Tibial nerve (tissue), 4 donors: Measurements from ENCODE around the gene LMF1. TPM values are rescaled to one million over a fixed set of nuclear protein-coding genes. Genes with fewer than 3 reads are reported as not detected.

ENCODE experiments used
- DNase-seq, 2 donors: peaks; one replicate each; pipeline ENCODE4 v3.0.0-alpha.2; 2019; ENCODE audit warnings: low spot score in 2 of 2
- H3K27ac ChIP-seq, 4 donors: fragments of 200-600 bp; sonication (generic) in 3 of 4; one replicate each; pipeline ENCODE4 v1.5.1; 2017 to 2019; ENCODE audit warnings: mild to moderate bottlenecking in 1 of 4
- H3K27me3 ChIP-seq, 2 donors: fragments of 200-600 bp; sonication (generic) in 1 of 2; one replicate each; pipeline versions ENCODE4 v1.5.1 to v1.6.0; 2017 to 2019
- H3K36me3 ChIP-seq, 3 donors: fragments of 200-600 bp; sonication (generic); one replicate each; pipeline ENCODE4 v1.5.1; 2018 to 2019
- H3K4me1 ChIP-seq, 4 donors: fragments of 200-600 bp; sonication (generic) in 3 of 4; one replicate each; pipeline ENCODE4 v1.5.1; 2017 to 2019
- H3K4me3 ChIP-seq, 4 donors: fragments of 200-600 bp; sonication (generic) in 3 of 4; one replicate each; pipeline ENCODE4 v1.5.1; 2017 to 2019; ENCODE audit warnings: mild to moderate bottlenecking in 1 of 4, moderate library complexity in 1 of 4
- H3K9me3 ChIP-seq, 4 donors: fragments of 200-600 bp; sonication (generic) in 3 of 4; one replicate each; pipeline ENCODE4 v1.5.1; 2017 to 2019
- EP300 ChIP-seq, 2 donors: sonication (generic); formaldehyde crosslinking; IDR thresholded peaks; one replicate each; pipeline ENCODE4 v1.6.1; 2017; ENCODE audit warnings: antibody characterized with exemption in 2 of 2, mild to moderate bottlenecking in 1 of 2
- POLR2A ChIP-seq, 2 donors: fragments of 450-650 bp; IDR thresholded peaks; one replicate each; pipeline ENCODE4 v1.6.1; 2017; ENCODE audit warnings: antibody characterized with exemption in 2 of 2, mild to moderate bottlenecking in 2 of 2, moderate library complexity in 2 of 2
- WGBS, 2 donors: methylation state at CpG; one replicate each; pipeline ENCODE4 v1.1.5; 2018; 5-methylcytosine and 5-hydroxymethylcytosine counted together
- total RNA-seq, 4 donors: library from RNA; depleted of rRNA; stranded (reverse); fragments of >200 nt; gene quantifications; one replicate each; pipeline ENCODE4 v1.1.0, GENCODE V29; 2016
- TF ChIP-seq, protein P1 (sequence below), 5 experiments: fragments of 200-600 bp in 3 of 5; fragments of 450-650 bp in 2 of 5; sonication (generic) in 3 of 5; IDR thresholded peaks; one replicate each; pipeline ENCODE4 v1.5.1; 2016 to 2019; ENCODE audit warnings: antibody characterized with exemption in 5 of 5, mild to moderate bottlenecking in 3 of 5, moderate library complexity in 2 of 5

LMF1 gene
- total RNA-seq, 4 donors from 2014 or later, result 24.5 to 58.5 (median 31.8) TPM

DNA sequence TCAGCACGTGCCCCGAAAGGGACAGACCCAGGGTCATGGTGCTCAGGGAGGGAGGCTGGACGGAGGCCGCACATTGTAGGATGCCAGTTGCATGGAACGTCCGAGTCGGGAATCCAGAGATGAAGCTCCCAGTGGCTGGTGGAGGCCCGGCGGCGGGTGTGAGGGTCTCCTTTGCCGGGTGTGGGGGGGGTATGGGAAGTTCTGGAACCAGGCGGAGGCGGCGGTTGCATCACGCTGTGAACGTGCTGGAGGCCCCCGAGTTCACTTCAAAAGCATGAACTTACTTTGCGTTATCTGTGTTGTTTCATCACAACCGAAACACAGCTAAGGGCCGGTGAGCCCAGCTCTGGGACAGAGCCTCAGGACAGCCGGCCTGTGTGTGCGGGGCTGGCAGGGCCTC lies 96.9 kb downstream of the LMF1 start:
- peak overlapping the region in 1 of 4 donors; percentile 30 for H3K27ac ChIP-seq
- no peaks in the 10 kb centered on the region for H3K27me3 ChIP-seq
- no peak for DNase-seq
- 80 to 87% methylated on average over 21 to 22 of the region's 22 CpGs for WGBS, 2 donors
- H3K36me3 ChIP-seq, result peaks cover 0 to 93% (median 0%) of the 10 kb centered on the region in 3 donors
- no peaks in the 10 kb centered on the region for H3K4me1 ChIP-seq
- TF ChIP-seq EP300 (IDR thresholded peaks at IDR 0.05) (no peak), POLR2A (IDR thresholded peaks at IDR 0.05) (no peak)
- TF ChIP-seq, protein P1, sequence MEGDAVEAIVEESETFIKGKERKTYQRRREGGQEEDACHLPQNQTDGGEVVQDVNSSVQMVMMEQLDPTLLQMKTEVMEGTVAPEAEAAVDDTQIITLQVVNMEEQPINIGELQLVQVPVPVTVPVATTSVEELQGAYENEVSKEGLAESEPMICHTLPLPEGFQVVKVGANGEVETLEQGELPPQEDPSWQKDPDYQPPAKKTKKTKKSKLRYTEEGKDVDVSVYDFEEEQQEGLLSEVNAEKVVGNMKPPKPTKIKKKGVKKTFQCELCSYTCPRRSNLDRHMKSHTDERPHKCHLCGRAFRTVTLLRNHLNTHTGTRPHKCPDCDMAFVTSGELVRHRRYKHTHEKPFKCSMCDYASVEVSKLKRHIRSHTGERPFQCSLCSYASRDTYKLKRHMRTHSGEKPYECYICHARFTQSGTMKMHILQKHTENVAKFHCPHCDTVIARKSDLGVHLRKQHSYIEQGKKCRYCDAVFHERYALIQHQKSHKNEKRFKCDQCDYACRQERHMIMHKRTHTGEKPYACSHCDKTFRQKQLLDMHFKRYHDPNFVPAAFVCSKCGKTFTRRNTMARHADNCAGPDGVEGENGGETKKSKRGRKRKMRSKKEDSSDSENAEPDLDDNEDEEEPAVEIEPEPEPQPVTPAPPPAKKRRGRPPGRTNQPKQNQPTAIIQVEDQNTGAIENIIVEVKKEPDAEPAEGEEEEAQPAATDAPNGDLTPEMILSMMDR (IDR thresholded peaks at IDR 0.05), result no peak
- no peaks in the 10 kb centered on the region for H3K9me3 ChIP-seq
- no peak overlapping the region for H3K4me3 ChIP-seq

DNA sequence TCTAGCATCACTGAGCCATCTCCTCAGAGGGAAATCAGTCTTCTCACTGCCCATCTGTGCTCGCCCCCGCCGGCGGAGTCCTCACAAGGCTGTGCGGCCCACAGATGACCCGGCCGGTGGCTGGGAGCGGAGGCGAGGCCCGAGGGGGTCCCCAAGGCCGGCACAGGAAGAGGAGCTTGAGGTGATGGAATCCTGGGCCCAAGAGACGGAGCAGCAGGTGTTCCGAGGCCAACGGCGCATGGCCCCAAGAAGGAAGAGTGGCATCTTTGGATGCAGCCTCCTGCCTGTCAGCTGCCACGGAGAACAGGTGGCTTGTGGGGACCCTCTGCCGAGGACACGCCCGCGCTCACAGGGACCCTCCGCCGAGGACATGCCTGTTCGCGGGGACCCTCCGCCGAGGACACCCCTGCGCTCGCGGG lies 97.5 kb downstream of the LMF1 start:
- WGBS, 2 donors, result 66 to 85% methylated on average over 14 to 28 of the region's 29 CpGs
- TF ChIP-seq POLR2A (IDR thresholded peaks at IDR 0.05) (no peak), EP300 (IDR thresholded peaks at IDR 0.05) (no peak)
- TF ChIP-seq, protein P1 (IDR thresholded peaks at IDR 0.05), result no peak
- H3K4me3 ChIP-seq, result no peak overlapping the region
- no peaks in the 10 kb centered on the region for H3K4me1 ChIP-seq
- no peaks in the 10 kb centered on the region for H3K9me3 ChIP-seq
- H3K27me3 ChIP-seq, result no peaks in the 10 kb centered on the region
- peak in 1 of 2 donors; percentile 38 for DNase-seq
- no peak overlapping the region for H3K27ac ChIP-seq
- H3K36me3 ChIP-seq, result peaks cover 0 to 93% (median 0%) of the 10 kb centered on the region in 3 donors

DNA sequence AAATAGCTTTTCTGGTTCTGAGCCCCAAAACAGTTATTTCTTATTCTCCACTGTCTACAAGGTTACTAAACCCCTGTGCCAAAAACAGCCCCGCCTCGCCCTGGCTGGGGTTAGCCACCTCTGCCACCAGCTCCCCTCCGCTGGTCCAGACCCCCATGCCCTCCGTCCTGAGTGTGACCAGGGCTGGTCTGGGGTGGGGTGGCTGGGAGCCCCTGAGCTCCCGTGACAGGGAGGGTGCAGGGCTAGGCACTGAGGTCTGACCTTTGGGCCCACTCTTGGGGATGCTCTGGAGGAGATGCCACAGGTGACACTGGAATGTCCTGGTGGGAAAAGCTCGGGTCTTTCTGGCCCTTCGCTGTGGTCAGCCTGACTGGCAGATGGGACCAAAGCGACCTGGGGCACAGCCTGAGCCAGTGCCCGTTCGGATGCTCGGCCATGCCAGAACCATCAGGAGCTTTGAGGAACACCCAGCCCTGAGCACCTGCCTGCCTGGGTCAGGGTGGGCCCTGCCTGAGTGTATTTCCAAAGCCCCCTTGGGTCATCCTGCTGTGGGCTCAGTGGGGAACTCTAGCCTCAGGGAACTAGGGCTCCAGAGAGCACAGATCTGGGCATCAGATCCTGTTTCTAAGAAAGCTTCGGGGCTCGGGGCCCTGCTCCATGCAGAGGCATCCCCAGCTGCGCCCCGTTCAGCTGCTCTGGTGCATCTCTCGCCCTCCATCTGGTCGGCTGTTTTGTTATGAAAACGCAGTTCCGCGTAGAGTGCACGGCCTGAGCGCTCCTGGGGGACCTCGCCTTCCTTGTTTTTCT lies 98.1 kb downstream of the LMF1 start:
- no peak overlapping the region for H3K4me3 ChIP-seq
- no peaks in the 10 kb centered on the region for H3K4me1 ChIP-seq
- TF ChIP-seq, protein P1 (IDR thresholded peaks at IDR 0.05), result no peak
- no peak for TF ChIP-seq POLR2A (IDR thresholded peaks at IDR 0.05)
- TF ChIP-seq EP300 (IDR thresholded peaks at IDR 0.05), result no peak
- H3K9me3 ChIP-seq, result no peaks in the 10 kb centered on the region
- no peak overlapping the region for H3K27ac ChIP-seq
- H3K36me3 ChIP-seq, result peaks cover 0 to 93% (median under 1%) of the 10 kb centered on the region in 3 donors
- no peaks in the 10 kb centered on the region for H3K27me3 ChIP-seq
- no peak for DNase-seq
- WGBS, 2 donors, result 83 to 88% methylated on average over 16 to 23 of the region's 23 CpGs

DNA sequence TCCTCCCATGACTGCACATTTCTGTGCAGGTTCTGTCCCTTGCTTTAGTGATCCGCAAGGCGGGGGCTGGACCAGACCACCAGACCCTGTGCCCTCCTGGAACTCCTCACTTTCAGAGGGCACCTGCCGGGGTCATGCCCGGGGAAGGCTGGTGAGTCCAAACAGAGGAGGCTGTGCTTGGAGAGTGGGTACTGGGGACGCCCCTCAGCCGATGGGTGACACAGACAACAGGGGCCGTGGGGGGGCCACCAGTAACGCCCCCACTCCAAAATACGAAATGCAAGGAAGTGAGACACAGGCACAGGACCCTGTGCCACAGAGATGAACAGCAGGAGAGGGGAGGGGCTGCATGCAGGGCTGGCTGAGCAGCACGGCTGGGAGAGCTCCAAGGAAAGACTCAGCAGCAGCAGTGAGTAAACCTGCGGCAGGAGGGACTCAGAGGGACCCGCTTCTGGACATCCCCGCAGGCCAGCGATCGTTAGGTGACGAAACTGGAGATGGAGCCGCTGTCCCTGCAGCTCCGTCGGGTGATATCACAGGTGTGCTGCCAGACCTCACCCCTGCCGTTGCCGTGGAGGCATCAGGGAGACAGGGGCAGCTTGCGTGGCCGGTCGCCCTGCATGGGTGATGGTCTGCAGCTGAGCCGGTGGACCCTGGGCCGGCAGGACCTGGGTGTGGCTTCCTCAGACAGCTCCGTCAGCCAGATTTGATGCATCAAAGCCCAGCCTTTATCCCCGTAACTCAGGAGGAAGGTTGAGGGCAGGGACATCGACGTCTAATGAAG lies 99.0 kb downstream of the LMF1 start:
- Histone ChIP-seq H3K36me3 (peaks cover 0 to 96% (median 4%) of the 10 kb centered on the region in 3 donors), H3K27me3 (no peaks in the 10 kb centered on the region), H3K4me3 (no peak overlapping the region), H3K4me1 (no peaks in the 10 kb centered on the region), H3K9me3 (no peaks in the 10 kb centered on the region), H3K27ac (no peak overlapping the region)
- TF ChIP-seq EP300 (IDR thresholded peaks at IDR 0.05) (no peak), POLR2A (IDR thresholded peaks at IDR 0.05) (no peak)
- TF ChIP-seq, protein P1 (IDR thresholded peaks at IDR 0.05), result no peak
- WGBS, 2 donors, result 93% methylated on average over 29 to 30 of the region's 30 CpGs
- no peak for DNase-seq
